ENCODE results near the gene MEMO1.

- no peak for TF ChIP-seq CTCF (IDR thresholded peaks at IDR 0.05; ENCODE audit: poor library complexity)
- no peak for TF ChIP-seq EZH2 (IDR thresholded peaks at IDR 0.05; ENCODE audit: borderline replicate concordance)
- TF ChIP-seq EZH2phosphoT487 (IDR thresholded peaks at IDR 0.05; ENCODE audit: low read depth, severe bottlenecking, unreplicated experiment) = no peak
Observed at GRCh38 chr2:31889044-31889443, 121.8 kb downstream of the MEMO1 start.

Data from hepatocyte (in vitro differentiated cells).